ENCODE data around the gene LRRC7.

LRRC7 gene

DNA sequence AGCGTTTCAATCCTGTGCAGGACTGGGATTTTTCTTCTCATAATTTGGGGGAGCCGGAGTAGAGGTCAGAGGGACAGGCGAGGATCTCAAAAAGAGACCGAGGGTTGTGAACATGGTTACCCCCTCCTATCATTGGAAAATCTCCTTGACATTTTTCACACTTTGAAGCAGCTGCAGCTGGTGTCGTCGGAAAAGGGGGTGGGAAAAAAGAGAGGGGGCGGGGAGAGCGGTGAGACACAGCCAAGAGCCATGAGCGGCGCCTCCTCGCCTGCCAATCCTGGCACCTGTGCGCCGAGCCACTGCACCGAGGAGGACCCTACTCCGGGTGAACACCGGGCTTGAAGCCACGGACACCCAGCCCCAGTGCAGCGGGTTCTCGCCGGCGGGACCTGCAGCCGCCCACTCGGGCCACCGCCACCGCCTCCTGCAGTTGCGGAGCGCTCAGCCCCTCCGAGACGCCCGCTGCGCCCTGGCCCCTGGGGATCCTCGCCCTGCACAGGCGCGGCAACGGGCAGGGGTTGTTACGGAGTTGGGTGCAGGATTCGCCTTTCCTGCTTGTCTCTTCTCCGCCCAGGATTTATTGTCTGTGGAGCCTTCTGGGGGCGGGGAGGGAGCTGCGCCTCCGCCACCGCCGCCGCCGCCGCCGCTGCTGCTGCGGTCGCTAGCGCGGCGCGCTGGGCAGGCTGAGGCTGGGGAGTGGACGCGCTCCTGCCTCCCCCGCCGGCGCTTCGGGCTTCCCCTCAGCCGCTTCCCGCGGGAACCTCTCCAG, at the start of gene LRRC7:
Gene LRRC7 (plus strand): TSS at position 271 of the 769 bp plus-strand sequence. CDS start 718 bp downstream, outside the sequence.
- no peak for DNase-seq

DNA sequence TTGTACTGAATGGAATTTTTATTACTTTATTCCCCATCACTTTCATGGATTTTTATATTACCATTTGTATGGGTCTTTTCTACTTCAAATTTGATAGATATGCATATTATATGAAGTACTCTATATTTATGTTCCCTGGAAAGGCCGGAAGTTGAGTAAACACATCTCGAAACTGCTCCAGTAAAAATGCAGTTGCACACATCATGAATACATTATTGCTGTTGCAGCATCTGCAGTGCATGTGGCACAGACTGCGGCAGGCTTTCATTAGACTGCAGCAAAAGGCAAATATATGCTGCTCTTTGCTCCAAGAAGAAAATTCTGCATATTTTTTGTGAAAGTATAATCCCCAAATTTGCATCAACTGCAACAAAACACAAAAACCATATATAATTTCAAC, 48.7 kb upstream of the LRRC7 start:
- no peak for DNase-seq

DNA sequence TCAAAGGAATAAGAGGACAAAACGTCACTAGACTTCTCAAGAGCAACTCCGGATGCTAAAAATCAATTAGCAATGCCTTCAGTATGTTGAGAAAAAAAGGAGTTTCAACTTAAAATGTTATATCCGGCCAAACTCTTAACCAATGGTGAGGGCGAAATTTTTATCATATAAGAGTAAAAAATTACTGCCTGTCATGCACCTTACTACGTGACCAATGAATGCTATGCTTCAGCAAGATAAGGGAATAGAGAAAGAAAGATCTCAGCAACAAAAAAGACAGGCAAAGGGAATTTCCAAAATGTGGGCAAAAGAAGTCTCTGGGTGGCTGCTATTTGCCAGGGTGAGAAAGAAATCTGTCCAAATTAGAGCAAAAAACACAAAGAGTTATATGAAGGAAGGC, 47.4 kb upstream of the LRRC7 start:
- DNase-seq = no peak

DNA sequence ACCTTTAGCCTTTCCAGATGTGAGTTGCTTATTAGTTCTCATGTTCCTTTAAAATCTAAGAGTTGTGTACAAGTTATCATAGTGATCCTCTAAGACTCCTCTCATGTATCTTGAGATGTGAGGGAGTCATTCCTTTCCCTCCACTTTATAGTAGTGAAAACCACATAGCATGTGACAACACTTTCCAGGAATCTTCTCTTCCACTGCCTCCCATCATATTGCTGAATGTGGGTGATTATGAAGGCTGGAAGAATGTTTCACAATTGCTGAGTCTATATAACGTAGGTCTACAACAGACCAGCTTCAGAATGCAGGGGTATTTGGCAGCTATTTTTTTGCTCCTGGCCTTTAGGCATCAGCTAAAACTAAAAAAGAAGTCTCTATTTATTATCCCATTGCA, 44.7 kb upstream of the LRRC7 start:
- no peak for DNase-seq

- no peak for DNase-seq
Observed at GRCh38 chr1:69523461-69523860, 44.3 kb upstream of the LRRC7 start.

- no peak for DNase-seq
Observed at GRCh38 chr1:69524015-69524414, 43.7 kb upstream of the LRRC7 start.

GRCh38 chr1:69527273-69527672, 40.4 kb upstream of the LRRC7 start:
- no peak for DNase-seq

DNA sequence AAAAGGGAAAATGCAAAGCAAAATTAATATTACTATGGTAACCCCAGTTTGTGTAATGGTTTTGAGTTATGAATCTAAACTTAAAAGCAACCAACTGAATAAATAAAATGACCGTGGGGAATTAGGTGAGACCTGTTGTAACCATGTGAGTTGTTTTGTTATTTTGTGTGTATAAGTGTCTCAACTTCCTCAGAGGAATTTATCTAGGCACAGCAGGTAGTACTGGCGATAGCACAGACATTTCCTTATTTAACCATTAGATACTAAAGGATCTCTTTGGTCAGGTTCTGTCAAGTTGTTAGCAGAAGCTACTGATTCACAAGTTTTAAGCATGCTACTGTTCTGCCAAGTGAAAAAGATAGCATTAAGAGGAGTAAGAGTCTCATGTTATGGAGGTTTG, 39.3 kb upstream of the LRRC7 start:
- DNase-seq = no peak

DNA sequence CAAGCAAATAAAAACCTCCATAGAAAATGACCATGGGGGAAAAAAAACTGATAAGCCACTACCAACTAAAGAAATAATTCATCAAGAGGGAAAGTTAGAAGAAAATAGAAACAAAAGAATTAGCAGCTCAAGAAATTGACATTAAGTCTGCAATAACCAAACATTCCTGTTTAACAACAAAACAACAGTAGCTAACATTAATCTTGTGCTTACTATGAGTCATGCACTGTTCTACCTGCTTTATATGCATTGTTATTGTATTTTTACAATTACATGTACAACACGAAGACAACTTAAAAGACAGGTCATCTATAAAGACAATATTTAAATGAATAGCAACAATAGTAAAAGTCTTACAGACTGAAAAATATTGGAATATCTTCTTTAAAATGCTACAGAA, 34.4 kb upstream of the LRRC7 start:
- DNase-seq = no peak

- no peak for DNase-seq
Observed at GRCh38 chr1:69534829-69535228, 32.9 kb upstream of the LRRC7 start.

- DNase-seq = no peak
Observed at GRCh38 chr1:69535490-69535889, 32.2 kb upstream of the LRRC7 start.

DNA sequence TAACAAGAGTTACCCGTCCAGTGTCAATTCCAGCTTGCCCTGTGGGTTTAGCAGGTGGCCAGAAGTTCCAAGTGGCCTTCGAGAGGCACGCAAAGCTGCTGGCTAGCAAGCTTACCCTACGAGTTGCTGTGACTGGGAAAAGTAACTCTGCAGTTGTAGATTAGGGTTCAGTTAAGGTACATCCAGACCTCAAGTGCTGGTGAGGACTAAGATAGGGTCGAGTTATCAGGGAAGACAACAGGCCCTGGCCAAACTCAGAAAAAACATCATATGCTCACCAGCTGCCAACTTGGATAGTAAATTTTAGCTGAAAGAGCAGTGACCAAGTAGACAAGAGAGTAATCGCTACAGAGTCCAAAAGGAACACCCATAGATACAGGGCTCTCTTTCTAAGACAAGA, 27.7 kb upstream of the LRRC7 start:
- no peak for DNase-seq

DNA sequence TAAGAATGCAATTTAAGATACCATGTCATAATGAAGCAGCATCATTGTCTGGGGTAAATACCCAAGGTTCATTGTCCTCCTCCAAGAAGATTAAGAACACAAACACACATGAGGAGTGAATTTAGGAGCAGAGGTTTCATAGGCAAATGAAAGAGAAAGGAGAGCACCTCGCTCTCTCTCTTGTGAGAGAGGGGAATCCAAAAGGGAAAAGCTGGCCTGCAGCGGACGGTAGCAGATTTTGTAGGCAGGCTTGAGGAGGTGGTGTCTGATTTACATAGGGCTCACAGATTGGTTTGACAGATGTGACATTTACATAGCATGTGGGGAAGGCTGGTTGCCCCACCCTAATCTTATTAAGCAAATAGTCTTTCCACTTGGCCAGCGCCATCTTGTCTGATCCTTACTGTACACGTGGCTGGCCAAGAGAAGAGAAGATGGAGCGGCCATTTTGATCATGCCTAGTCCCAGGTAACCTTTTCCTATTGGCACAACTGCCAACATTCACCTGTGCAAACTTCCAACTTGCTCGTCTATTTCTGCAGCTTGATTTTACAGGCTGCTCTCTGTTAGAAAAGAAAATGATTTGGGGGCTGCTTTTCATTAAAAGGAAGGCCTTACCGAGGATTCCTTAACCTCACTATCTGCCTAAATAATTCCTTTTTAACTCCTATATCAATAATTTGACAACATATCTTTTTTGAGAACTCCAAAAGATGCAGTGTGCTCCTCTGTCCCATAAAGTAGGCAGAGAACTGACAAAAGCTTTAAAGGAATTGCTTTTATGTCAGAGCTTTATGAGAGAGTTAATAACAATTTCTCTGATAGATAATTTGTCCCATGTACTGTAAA, 16.0 kb upstream of the LRRC7 start:
- no peak for DNase-seq

DNA sequence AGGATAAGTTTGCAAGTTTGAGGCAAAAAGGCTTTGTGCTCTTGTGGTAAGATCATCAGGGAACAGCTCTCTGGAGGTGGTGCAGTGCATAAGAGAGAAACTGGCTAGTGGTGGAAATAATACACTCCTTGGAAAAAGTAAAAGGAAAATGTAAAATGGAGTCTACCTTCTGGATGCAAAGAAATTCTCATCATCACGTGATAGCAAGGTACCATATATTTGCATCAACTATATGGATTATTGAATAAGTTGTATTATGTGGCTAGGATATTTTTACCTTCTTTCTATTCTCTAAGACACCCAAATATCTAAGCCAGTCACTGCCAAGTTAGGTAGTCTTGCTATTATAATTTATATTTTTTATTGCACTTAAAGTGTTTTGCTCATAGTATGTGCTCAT, 14.0 kb upstream of the LRRC7 start:
- no peak for DNase-seq

GRCh38 chr1:69568421-69569174, 876 bp downstream of the LRRC7 start:
- DNase-seq = no peak

DNA sequence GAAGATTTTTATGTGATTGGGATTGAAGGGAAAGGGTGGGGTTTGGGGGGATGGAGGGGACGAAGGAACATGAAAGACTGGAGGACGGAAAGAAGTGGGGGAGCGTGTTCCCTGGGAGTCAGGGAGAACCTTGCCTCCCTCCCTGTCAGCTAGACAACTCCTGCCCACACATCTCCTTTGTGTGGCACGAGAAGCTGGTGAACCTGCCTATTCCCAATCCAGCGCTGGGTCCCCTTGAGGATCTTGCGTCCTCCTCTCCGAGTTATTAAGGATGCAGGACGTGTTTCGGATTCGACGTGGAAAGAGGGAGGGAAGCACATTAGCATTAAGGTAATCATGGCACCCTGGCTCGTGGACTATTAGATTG, 1.4 kb downstream of the LRRC7 start:
- no peak for DNase-seq

- no peak for DNase-seq
Observed at GRCh38 chr1:69569576-69570328, 2.0 kb downstream of the LRRC7 start.

DNA sequence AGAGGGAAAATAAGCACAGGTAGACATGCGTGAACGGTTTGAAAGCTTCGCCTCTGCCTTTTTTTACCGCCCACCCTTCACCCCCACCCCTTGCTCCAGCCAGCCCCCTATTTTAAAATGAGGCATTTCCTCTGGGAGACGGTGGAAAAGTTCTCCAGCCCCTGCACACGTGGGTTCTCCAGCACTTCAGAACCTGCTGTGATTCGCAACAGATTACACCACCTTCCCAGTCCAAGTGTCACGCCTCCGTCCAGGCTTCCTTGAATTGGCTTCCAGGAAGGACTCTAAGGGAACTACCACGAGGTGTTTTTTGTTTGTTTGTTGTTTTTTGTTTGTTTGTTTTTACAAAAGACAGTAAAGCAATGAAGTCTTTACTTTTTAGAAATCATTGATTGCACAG, 2.6 kb downstream of the LRRC7 start:
- DNase-seq = no peak

GRCh38 chr1:69572921-69573320, 5.2 kb downstream of the LRRC7 start:
- no peak for DNase-seq

- DNase-seq = no peak
Observed at GRCh38 chr1:69573911-69574310, 6.2 kb downstream of the LRRC7 start.

GRCh38 chr1:69585666-69586065, 17.9 kb downstream of the LRRC7 start:
- no peak for DNase-seq

- no peak for DNase-seq
Observed at GRCh38 chr1:69587391-69587790, 19.7 kb downstream of the LRRC7 start.

GRCh38 chr1:69589799-69590198, 22.1 kb downstream of the LRRC7 start:
- DNase-seq = no peak
